H9 (cell line): ENCODE measurements around the gene ALPG. TPM values are rescaled to one million over a fixed set of nuclear protein-coding genes. Genes with fewer than 3 reads are reported as not detected.

Experiments used
- DNase-seq: peaks from one replicate; pipeline ENCODE4 v3.0.0-alpha.2; 2017
- H2AFZ ChIP-seq: one replicate; pipeline ENCODE4 v1.6.1; 2013; ENCODE audit warnings: mild to moderate bottlenecking, low read length, control low read depth, moderate library complexity
- H2AK5ac ChIP-seq: 2 replicates; pipeline ENCODE4 v1.6.1; 2013; ENCODE audit warnings: low read length, control low read depth, mixed read lengths; ENCODE audit not compliant: insufficient read length
- H2BK120ac ChIP-seq: one replicate; pipeline ENCODE4 v1.6.1; 2013; ENCODE audit warnings: low read depth, mild to moderate bottlenecking, low read length, control low read depth, inconsistent platforms; ENCODE audit not compliant: poor library complexity, severe bottlenecking
- H2BK12ac ChIP-seq: 2 replicates; pipeline ENCODE4 v1.6.1; 2013; ENCODE audit warnings: low read length, control low read depth, mixed read lengths, low read depth; ENCODE audit not compliant: insufficient read length
- H2BK15ac ChIP-seq: 2 replicates; pipeline ENCODE4 v1.6.1; 2013; ENCODE audit warnings: low read depth, low read length, control low read depth
- H2BK20ac ChIP-seq: one replicate; pipeline ENCODE4 v1.6.1; 2013; ENCODE audit warnings: low read depth, mild to moderate bottlenecking, low read length, control low read depth, inconsistent platforms; ENCODE audit not compliant: poor library complexity, severe bottlenecking
- H2BK5ac ChIP-seq: 2 replicates; pipeline ENCODE4 v1.6.1; 2013; ENCODE audit warnings: low read length, control low read depth, mixed read lengths; ENCODE audit not compliant: insufficient read length
- H3K14ac ChIP-seq: 2 replicates; pipeline ENCODE4 v1.6.1; 2013; ENCODE audit warnings: low read length, control low read depth; ENCODE audit not compliant: insufficient read depth
- H3K18ac ChIP-seq: 2 replicates; pipeline ENCODE4 v1.6.1; 2013; ENCODE audit warnings: low read depth, mild to moderate bottlenecking, mixed read lengths, low read length, control low read depth; ENCODE audit not compliant: insufficient read length
- H3K23ac ChIP-seq: 2 replicates; pipeline ENCODE4 v1.6.1; 2013; ENCODE audit warnings: low read length, control low read depth, mixed read lengths, low read depth; ENCODE audit not compliant: insufficient read length
- H3K23me2 ChIP-seq: 2 replicates; pipeline ENCODE4 v1.6.1; 2013; ENCODE audit warnings: low read depth, mild to moderate bottlenecking, mixed read lengths, low read length, control low read depth; ENCODE audit not compliant: insufficient read length, poor library complexity, severe bottlenecking
- H3K27ac ChIP-seq: 2 replicates; pipeline ENCODE4 v1.5.1; 2013; ENCODE audit warnings: low read length, control low read depth, mixed read lengths, low read depth; ENCODE audit not compliant: insufficient read length
- H3K27me3 ChIP-seq: 2 replicates; pipeline ENCODE4 v1.6.1; 2013; ENCODE audit warnings: low read length, control low read depth, inconsistent platforms; ENCODE audit not compliant: insufficient read depth
- H3K4ac ChIP-seq: 2 replicates; pipeline ENCODE4 v1.6.1; 2013; ENCODE audit warnings: low read depth, mild to moderate bottlenecking, control low read depth, inconsistent platforms, low read length, moderate library complexity
- H3K4me1 ChIP-seq: 2 replicates; pipeline ENCODE4 v1.6.1; 2013; ENCODE audit warnings: low read length, control low read depth, inconsistent platforms; ENCODE audit not compliant: insufficient read depth
- H3K4me2 ChIP-seq: 2 replicates; pipeline ENCODE4 v1.6.1; 2013; ENCODE audit warnings: low read length, control low read depth, mixed read lengths; ENCODE audit not compliant: insufficient read length, insufficient read depth
- H3K56ac ChIP-seq: 2 replicates; pipeline ENCODE4 v1.6.1; 2013; ENCODE audit warnings: low read depth, mild to moderate bottlenecking, mixed read lengths, low read length, control low read depth; ENCODE audit not compliant: insufficient read length
- H3K79me1 ChIP-seq: 2 replicates; pipeline ENCODE4 v1.6.1; 2013; ENCODE audit warnings: low read depth, mild to moderate bottlenecking, moderate library complexity, low read length, control low read depth, inconsistent platforms; ENCODE audit not compliant: insufficient read depth, poor library complexity, severe bottlenecking
- H3K79me2 ChIP-seq: 2 replicates; pipeline ENCODE4 v1.6.1; 2013; ENCODE audit warnings: low read length, control low read depth, inconsistent platforms; ENCODE audit not compliant: insufficient read depth
- H3K9ac ChIP-seq: 2 replicates; pipeline ENCODE4 v1.6.1; 2013; ENCODE audit warnings: low read length, control low read depth, mixed read lengths; ENCODE audit not compliant: insufficient read length; ENCODE audit errors: extremely low read depth
- H3K9me3 ChIP-seq: one replicate; pipeline ENCODE4 v1.6.1; 2013; ENCODE audit warnings: low read depth, low read length, inconsistent platforms; ENCODE audit not compliant: control insufficient read depth
- H3T11ph ChIP-seq: one replicate; pipeline ENCODE4 v1.6.1; 2013; ENCODE audit warnings: mild to moderate bottlenecking, low read length, control low read depth, inconsistent platforms
- H4K20me1 ChIP-seq: one replicate; pipeline ENCODE4 v1.6.1; 2013; ENCODE audit not compliant: control insufficient read depth, insufficient read length, insufficient read depth
- H4K5ac ChIP-seq: 2 replicates; pipeline ENCODE4 v1.6.1; 2013; ENCODE audit warnings: low read depth, mild to moderate bottlenecking, mixed read lengths, low read length, control low read depth; ENCODE audit not compliant: insufficient read length
- H4K8ac ChIP-seq: replicated peaks from 2 replicates; pipeline ENCODE4 v1.6.1; 2013; ENCODE audit warnings: low read length, control low read depth, mixed read lengths, low read depth; ENCODE audit not compliant: insufficient read length
- H4K91ac ChIP-seq: 2 replicates; pipeline ENCODE4 v1.6.1; 2013; ENCODE audit warnings: low read depth, mild to moderate bottlenecking, moderate library complexity, mixed read lengths, low read length, control low read depth; ENCODE audit not compliant: insufficient read length
- H3K27ac Mint-ChIP-seq, 3 experiments: 2 replicates in 2 of 3; 3 replicates in 1 of 3; pipeline ENCODE4 v1.8.0; 2020 to 2021; ENCODE audit warnings: mixed read lengths in 3 of 3, mild to moderate bottlenecking in 1 of 3, moderate library complexity in 1 of 3
- H3K27me3 Mint-ChIP-seq: 2 replicates; pipeline ENCODE4 v1.8.0; 2021; ENCODE audit warnings: low read depth, mild to moderate bottlenecking, moderate library complexity, mixed read lengths
- H3K36me3 Mint-ChIP-seq, 3 experiments: 2 replicates in 2 of 3; 3 replicates in 1 of 3; pipeline ENCODE4 v1.8.0; 2020 to 2021; ENCODE audit warnings: low read depth in 3 of 3, mixed read lengths in 3 of 3; ENCODE audit not compliant: insufficient read depth in 1 of 3
- H3K4me1 Mint-ChIP-seq, 2 experiments: 2 replicates each; pipeline ENCODE4 v1.8.0; 2020; ENCODE audit warnings: mixed read lengths in 2 of 2
- H3K4me3 Mint-ChIP-seq, 2 experiments: 2 replicates in 1 of 2; 3 replicates in 1 of 2; pipeline ENCODE4 v1.8.0; 2020 to 2021; ENCODE audit warnings: mild to moderate bottlenecking in 2 of 2, mixed read lengths in 2 of 2, moderate library complexity in 1 of 2
- H3K9me3 Mint-ChIP-seq, 2 experiments: 2 replicates in 1 of 2; 3 replicates in 1 of 2; pipeline ENCODE4 v1.8.0; 2020; ENCODE audit warnings: mild to moderate bottlenecking in 2 of 2, mixed read lengths in 2 of 2, moderate library complexity in 1 of 2
- CTCF ChIP-seq: fragments of 200-600 bp; sonication (generic); conservative IDR thresholded peaks from 3 replicates; pipeline ENCODE4 v1.8.0; 2021; ENCODE audit warnings: antibody characterized with exemption, mild to moderate bottlenecking
- WGBS: extraction: QIAGEN DNeasy Blood & Tissue Kit; methylation state at CpG from one replicate; pipeline ENCODE4 v1.1.7; 2013; ENCODE audit warnings: missing lambda C conversion rate, low lambda C conversion rate, mixed read lengths; ENCODE audit not compliant: insufficient read length; ENCODE audit errors: extremely low coverage; 5-methylcytosine and 5-hydroxymethylcytosine counted together
- total RNA-seq: library from RNA; stranded (reverse); gene quantifications from 2 replicates; pipeline ENCODE4 v1.2.1, GENCODE V29; 2021

ALPG gene
- total RNA-seq, 1 experiment from 2014 or later = 1.3 TPM

GRCh38 chr2:232416521-232417470 is 10.2 kb downstream of the ALPG start:
- Histone ChIP-seq H3K4me2 (no peak overlapping the region), H3T11ph (no peak overlapping the region), H3K27ac (no peak overlapping the region), H2BK15ac (no peak overlapping the region), H2BK120ac (no peak overlapping the region), H3K79me1 (no peaks in the 10 kb centered on the region), H4K8ac (no peak overlapping the region), H3K79me2 (no peaks in the 10 kb centered on the region), H3K4me1 (no peaks in the 10 kb centered on the region), H3K14ac (no peak overlapping the region), H2BK20ac (no peak overlapping the region), H2AK5ac (no peak overlapping the region), H2AFZ (no peak overlapping the region), H4K5ac (no peak overlapping the region), H3K4ac (no peak overlapping the region), H4K20me1 (peaks cover 7% of the 10 kb centered on the region), H2BK5ac (no peak overlapping the region), H3K9ac (no peak overlapping the region), H3K27me3 (peaks cover 28% of the 10 kb centered on the region; the same call in 1 of the 2 replicates), H2BK12ac (no peak overlapping the region), H3K23me2 (peaks cover 23% of the 10 kb centered on the region), H3K23ac (no peak overlapping the region), H4K91ac (no peak overlapping the region), H3K18ac (no peak overlapping the region), H3K56ac (no peak overlapping the region), H3K9me3 (no peaks in the 10 kb centered on the region)
- DNase-seq = no peak
- Mint-ChIP-seq H3K36me3 (peaks cover 2 to 86% (median 42%) of the 10 kb centered on the region in 3 experiments; a peak in 6 of 7 replicates), H3K4me3 (peak overlapping the region in 1 of 2 experiments; percentile 84; a peak in 1 of 5 replicates), H3K4me1 (peaks cover 15 to 19% of the 10 kb centered on the region in 2 experiments; a peak in 3 of 4 replicates), H3K27ac (no peak overlapping the region), H3K9me3 (peaks cover 3% of the 10 kb centered on the region in 2 experiments; a peak in 4 of 5 replicates), H3K27me3 (peaks cover 54% of the 10 kb centered on the region)
- no CpG with 5 or more reads among the region's 17 CpGs for WGBS
- no peak for TF ChIP-seq CTCF
